Sciatic nerve (tissue), 2 donors: ENCODE measurements around the gene NYAP2. TPM values are rescaled to one million over a fixed set of nuclear protein-coding genes. Genes with fewer than 3 reads are reported as not detected.

Experiments used
- ATAC-seq: fragments of 200-7000 bp; cut with Tn5 transposase; one replicate; pipeline ENCODE4 v1.9.1; 2020; ENCODE audit warnings: mild to moderate bottlenecking, moderate library complexity
- DNase-seq: peaks from one replicate; pipeline ENCODE4 v3.0.0-alpha.2; 2020; ENCODE audit warnings: low spot score
- intact Hi-C: fragments of 100-400 bp; cut with DNase I; formaldehyde crosslinking; loops from one replicate; pipeline ENCODE4 v1.14.2; 2022
- total RNA-seq: library from RNA; stranded (reverse); fragmentation: NEBNext Ultra II Directional; extraction: Animal tissue kit (Norgen Biotek cat#: 25700); gene quantifications from one replicate; pipeline ENCODE4 v1.2.1, GENCODE V29; 2021
- donor health status: DM: no; HTN: no; CAD: no.
- donor health status: DM: no; HTN: no; CAD: no.

NYAP2 gene
- total RNA-seq, 1 donor from 2014 or later: 0.22 TPM

- no peak for DNase-seq
- intact Hi-C loops: no loop called here
- ATAC-seq: no peak
Observed at GRCh38 chr2:225419033-225419432, 19.5 kb downstream of the NYAP2 start.

DNA sequence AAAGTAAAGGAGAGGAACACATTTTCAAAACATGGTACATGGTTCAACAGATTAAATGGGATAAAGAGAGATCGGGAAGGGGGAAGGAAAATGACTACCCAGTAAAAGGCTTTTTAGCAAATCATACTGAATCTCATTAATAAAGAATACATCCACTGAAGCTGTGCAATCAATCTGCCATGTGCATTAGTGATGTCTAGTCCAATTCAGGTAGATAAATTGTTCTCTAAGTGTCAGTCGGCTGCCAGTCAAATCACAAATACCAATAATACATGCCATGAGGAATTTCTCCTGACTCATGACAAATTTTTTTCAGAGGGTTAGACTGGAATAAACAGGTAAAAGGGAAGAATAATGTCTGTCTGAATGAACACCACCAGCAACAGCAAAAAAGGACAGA lies 22.6 kb downstream of the NYAP2 start:
- ATAC-seq (no peak), DNase-seq (no peak)
- intact Hi-C loops: no loop called here

GRCh38 chr2:225425284-225425683 lies 25.8 kb downstream of the NYAP2 start:
- ATAC-seq: no peak
- no peak for DNase-seq
- intact Hi-C loops: no loop called here

DNA sequence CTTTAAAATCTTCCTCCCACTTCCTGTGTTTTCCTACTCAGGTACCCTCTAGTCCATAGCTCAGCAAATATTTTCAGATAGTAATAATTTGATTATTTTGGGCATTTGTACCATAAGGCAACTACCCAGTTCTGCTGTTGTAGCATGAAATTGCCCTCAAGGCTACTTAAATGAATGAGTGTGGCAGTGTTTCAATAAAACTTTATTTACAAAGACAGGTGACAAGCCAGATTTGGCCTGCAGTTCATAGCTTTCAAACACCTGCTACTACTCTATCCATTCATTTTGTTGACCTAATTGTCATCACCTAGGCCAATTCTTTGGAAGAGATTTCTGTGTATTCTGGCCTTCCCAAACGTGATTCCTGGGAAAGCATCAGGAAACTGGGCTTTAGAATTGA lies 28.9 kb downstream of the NYAP2 start:
- no peak for ATAC-seq
- intact Hi-C loops: no loop called here
- DNase-seq: no peak

- ATAC-seq: no peak
Observed at GRCh38 chr2:225429717-225430116, 30.2 kb downstream of the NYAP2 start.

GRCh38 chr2:225431105-225431863 lies 31.8 kb downstream of the NYAP2 start:
- no peak for ATAC-seq
- no peak for DNase-seq
- intact Hi-C loops: no loop called here

More at GRCh38 chr2:225429717-225430116, 30.2 kb downstream of the NYAP2 start:
- intact Hi-C loops: no loop called here
- DNase-seq: no peak

DNA sequence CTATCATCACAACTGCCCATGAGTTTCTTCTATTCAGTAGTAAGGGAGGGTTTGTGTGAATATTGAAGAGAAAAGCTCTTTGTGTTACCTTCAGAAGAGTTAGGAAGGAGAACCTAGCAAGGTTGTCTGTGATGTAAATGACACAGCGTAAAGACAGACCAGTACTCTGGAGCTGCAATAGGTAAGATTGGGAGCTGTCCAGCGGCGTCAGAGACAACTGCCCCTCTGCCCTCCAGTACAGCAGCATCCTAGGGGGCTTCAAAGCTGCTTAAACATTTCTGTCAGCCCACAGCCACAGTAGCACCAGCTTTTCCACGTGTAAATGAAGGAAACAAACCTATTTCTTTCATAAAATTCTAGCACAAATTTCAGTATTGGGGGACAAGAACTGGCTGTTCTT lies 34.5 kb downstream of the NYAP2 start:
- no peak for DNase-seq
- no peak for ATAC-seq
- intact Hi-C loops: no loop called here

- DNase-seq (no peak), ATAC-seq (no peak)
- intact Hi-C loops: no loop called here
Observed at GRCh38 chr2:225437319-225437718, 37.8 kb downstream of the NYAP2 start.

- DNase-seq (no peak), ATAC-seq (no peak)
- intact Hi-C loops: no loop called here
Observed at GRCh38 chr2:225438248-225438647, 38.7 kb downstream of the NYAP2 start.

DNA sequence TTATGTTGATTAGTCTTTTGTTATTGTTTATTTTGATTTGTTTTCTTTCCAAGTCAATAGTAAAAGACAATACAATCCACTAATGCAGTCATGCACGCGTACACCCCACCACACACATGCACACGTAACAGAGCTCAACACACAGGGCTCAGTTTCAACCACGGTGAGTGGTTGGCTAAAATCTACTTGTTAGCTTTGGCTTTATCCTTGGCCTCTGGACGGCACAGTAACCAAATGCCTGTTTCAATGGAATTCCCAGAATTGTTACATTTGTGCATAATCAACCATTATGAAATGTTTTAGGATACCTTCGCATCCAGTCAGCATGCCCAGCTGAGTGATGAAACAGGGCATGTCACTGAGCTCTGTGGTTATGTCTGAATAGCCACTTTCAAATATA lies 53.2 kb downstream of the NYAP2 start:
- no peak for ATAC-seq
- intact Hi-C loops: no loop called here
- no peak for DNase-seq

DNA sequence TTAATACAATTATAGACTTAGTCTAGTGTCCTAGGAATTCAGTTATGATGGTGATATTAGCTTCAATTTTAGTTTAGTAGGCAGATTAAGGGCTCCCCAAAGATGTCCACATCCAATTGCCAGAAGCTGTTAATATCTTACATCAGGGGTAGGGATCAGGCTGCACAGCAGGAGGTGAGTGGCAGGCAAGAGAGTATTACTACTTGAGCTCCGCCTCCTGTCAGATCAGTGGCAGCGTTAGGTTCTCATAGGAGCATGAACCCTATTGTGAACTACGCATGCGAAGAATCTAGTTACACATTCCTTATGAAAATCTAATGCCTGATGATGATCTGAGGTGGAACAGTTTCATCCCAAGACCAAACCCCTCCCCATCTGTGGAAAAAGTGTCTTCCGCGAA lies 54.9 kb downstream of the NYAP2 start:
- intact Hi-C loops: no loop called here
- ATAC-seq: no peak
- DNase-seq: no peak

- DNase-seq (no peak), ATAC-seq (no peak)
- intact Hi-C loops: no loop called here
Observed at GRCh38 chr2:225456619-225457260, 57.2 kb downstream of the NYAP2 start.

DNA sequence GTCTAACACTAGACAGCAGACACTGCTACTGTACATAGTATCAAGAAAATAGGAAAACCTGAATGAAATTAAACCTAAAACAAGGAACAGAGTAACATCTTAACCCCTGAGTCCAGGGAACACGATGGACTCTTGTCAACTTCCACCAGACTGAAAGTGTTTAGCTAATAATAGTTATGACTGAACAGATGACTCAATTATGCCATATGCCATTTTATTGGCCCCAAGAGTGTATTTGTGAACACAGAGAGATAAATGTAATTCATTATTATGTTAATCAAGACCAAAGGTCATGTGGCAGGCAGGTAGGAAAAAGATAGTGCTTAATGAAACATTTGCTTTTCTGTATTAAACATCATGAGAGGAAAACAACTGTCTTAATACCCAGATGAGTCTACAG lies 58.0 kb downstream of the NYAP2 start:
- DNase-seq: no peak
- ATAC-seq: no peak
- intact Hi-C loops: no loop called here

DNA sequence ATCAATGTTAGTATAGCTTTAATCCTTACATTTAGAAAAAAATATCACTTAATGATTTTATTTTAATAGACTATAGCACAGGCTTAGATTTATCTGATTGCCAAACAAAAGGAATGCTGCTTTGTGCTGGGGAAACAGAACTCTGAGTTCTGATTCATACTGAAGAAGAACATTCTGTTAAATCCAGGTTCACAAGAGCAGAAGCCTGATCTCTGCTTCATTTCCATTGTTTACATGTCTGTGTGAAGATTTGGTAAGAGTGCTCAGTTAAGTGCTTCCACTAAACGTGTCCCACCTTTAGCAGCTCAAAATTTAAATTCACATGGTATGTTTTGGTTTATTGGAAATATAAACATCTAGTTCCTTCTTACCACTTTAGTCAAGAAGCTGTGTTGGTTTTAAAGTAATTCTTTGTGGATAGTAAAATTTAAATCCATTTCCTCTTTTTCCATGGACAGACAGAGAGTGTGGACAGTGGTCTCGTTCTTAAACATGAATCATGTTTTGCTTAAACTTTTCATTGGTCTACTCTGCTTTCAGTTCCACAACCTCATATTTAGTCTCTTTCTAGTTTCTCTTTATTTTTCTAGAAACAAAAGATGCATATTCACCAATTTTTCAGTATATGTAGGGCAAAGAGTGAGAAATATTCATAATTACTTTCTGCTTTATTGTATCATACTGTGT lies 59.1 kb downstream of the NYAP2 start:
- no peak for ATAC-seq
- DNase-seq: no peak
- intact Hi-C loops: no loop called here

DNA sequence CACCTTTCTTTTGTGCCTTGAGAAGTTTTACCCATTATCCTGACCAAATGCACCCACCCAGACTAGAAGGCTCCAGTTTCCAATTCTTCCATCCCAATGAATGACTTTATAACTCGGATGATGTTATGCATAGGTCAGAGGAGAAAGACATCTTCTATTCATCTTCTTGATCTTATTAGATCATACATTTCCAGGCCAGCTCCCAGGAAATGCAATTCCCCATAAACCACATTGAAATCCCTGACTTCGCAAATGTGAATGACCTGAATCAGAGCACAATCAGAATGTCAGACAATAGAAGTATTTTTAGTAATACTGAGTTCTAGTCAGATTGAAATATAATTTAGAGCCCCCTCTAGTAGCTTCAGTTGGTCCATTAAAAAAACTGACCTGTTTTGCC lies 62.9 kb downstream of the NYAP2 start:
- intact Hi-C loops: no loop called here

GRCh38 chr2:225462945-225463344 lies 63.4 kb downstream of the NYAP2 start:
- intact Hi-C loops: no loop called here
- no peak for ATAC-seq
- DNase-seq: no peak

More for the DNA sequence above, 62.9 kb downstream of the NYAP2 start:
- DNase-seq: no peak
- ATAC-seq: no peak

GRCh38 chr2:225463449-225463848 lies 63.9 kb downstream of the NYAP2 start:
- intact Hi-C loops: no loop called here
- ATAC-seq (no peak), DNase-seq (no peak)

DNA sequence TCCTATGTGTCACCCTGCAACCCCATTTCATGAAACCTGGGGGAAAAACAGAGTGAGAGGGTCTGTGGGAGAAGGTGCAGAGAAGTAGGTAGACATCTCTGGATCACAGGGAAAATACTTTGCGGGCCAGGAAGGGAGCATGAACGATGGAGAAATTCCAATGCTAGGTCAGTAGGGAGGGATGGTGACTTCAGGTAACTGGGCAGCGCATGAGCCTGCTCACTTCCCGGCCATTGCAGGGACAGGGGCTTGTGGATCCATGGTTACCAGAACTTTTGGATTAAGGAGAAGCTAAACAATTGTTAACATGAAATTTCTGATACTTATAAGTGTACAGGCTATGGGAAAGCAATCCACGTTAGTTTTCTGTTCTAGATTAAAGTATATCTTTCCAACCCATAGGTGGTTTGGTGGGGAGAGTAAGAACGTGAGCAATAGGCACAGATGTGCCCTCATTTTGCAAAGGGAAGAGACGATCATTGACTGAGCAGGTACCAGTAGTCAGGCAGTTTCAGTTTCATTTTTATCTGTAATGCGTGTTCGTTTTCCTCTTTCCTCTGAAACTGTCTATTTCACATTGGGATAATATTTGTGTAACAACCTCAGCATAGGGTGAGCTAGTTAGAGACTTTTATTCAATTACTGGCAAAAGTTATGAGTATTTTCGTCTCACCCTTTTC lies 65.0 kb downstream of the NYAP2 start:
- intact Hi-C loops: no loop called here
- ATAC-seq (no peak), DNase-seq (no peak)

DNA sequence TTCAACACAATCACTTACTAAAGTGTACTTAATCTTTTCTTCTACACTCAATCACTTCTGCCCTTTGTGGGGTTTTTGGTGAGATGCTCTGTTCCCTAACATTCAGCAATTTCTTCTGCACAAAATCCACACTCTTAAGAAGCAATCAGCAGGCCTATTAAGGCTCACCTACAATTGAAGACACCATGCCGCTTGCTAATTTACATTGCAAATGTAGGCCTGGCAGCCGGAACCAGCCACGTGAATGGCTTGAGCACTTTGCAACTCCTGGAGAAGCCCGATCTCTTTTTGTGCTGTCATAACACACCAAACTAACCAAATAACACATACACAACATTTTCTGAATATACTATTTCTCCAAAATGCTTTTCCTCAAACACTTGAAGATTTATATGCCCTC lies 66.3 kb downstream of the NYAP2 start:
- intact Hi-C loops: no loop called here
- no peak for DNase-seq
- ATAC-seq: no peak
